ENCODE data around the gene RUFY3.

The RUFY3 gene

DNA sequence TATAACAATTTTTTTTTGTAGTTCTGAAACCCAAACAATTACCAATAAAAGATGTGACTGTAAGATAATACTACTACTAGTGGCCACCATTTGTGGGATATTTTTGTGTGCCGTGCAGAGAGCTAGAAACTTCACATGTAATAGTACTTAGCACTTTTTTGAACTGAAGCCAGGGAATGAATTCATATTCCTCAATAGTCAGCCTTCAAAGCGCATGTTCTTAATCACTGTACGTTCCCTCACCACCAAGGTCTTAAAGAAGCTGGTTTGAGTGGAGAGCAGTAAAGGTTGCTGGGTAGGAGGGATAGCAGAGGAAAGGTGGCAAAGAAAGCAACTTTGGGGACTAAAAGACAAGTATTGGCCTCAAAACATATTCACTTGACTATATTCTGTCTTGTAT lies 9.6 kb upstream of the RUFY3 start:
- H3K27ac ChIP-seq: no peak overlapping the region
- TF ChIP-seq ZFX (IDR thresholded peaks at IDR 0.05): no peak
- TF ChIP-seq, protein P1, sequence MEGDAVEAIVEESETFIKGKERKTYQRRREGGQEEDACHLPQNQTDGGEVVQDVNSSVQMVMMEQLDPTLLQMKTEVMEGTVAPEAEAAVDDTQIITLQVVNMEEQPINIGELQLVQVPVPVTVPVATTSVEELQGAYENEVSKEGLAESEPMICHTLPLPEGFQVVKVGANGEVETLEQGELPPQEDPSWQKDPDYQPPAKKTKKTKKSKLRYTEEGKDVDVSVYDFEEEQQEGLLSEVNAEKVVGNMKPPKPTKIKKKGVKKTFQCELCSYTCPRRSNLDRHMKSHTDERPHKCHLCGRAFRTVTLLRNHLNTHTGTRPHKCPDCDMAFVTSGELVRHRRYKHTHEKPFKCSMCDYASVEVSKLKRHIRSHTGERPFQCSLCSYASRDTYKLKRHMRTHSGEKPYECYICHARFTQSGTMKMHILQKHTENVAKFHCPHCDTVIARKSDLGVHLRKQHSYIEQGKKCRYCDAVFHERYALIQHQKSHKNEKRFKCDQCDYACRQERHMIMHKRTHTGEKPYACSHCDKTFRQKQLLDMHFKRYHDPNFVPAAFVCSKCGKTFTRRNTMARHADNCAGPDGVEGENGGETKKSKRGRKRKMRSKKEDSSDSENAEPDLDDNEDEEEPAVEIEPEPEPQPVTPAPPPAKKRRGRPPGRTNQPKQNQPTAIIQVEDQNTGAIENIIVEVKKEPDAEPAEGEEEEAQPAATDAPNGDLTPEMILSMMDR (conservative IDR thresholded peaks at IDR 0.05): no peak

DNA sequence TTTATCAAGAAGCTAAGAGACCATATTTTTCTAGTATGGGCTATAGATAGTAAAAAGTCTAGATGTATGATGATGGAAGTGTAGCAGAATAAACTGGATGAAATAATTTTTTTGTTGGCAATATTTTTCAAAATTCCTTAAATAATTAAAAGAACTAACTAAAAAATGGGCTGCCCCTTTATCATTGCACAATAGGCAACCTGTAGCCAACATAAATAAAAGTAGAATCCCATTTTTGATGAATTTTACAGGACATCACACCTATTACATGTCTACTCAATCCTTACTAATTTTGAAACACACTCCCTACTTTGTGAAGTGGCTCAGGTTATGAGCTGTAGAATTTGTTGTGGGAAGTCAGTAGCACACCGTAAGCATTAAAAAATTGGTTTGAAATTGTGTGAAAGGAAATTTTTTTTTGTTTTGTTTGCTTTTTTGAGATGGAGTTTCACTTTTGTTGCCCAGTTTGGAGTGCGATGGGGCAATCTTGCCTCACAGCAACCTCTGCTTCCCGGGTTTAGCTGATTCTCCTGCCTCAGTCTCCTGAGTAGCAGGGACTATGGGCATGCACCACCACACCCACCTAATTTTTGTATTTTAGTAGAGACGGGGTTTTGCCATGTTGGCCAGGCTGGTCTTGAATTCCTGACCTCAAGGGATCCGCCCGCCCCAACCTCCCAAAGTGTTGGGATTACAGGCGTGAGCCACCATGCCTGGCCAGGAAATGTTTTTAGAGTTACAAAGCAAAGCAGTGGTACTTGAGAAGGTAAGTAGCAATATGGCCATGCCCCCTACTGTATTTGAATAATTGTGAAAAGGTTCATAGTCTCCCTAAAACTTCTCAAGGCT lies 8.9 kb upstream of the RUFY3 start:
- TF ChIP-seq ZFX (IDR thresholded peaks at IDR 0.05): no peak
- TF ChIP-seq, protein P1 (conservative IDR thresholded peaks at IDR 0.05): no peak
- no peak overlapping the region for H3K27ac ChIP-seq

DNA sequence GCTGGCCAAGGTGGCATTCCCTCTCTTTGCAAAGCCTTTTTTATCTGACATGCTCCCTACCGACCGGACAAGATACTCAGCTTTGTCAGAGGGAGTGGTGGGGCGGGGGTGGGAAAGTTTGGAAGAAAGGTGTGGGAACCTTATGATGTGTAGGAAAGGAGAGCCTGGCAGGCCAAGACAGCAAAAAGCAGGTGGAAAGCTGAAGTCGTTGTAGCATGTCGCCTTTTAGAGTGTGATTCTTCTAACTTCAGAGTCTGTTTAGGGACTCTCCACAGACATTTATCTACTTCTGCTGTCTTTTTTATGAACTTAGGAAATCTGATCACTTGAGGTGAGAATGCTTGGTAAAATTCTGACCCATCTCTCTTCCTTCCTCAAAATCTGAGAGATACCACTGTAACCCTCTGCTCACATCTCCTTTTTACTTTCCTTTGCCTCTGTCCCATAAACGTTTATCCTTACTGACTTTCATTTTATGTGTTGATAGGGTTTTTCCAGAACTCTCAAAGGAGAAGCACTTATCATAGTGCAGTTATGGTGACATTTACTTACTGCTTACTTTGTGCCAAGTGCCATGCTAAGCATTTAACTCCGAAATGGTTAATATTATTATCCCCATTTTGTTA lies 8.2 kb upstream of the RUFY3 start:
- no peak for TF ChIP-seq ZFX (IDR thresholded peaks at IDR 0.05)
- TF ChIP-seq, protein P1 (conservative IDR thresholded peaks at IDR 0.05): no peak
- H3K27ac ChIP-seq: no peak overlapping the region

DNA sequence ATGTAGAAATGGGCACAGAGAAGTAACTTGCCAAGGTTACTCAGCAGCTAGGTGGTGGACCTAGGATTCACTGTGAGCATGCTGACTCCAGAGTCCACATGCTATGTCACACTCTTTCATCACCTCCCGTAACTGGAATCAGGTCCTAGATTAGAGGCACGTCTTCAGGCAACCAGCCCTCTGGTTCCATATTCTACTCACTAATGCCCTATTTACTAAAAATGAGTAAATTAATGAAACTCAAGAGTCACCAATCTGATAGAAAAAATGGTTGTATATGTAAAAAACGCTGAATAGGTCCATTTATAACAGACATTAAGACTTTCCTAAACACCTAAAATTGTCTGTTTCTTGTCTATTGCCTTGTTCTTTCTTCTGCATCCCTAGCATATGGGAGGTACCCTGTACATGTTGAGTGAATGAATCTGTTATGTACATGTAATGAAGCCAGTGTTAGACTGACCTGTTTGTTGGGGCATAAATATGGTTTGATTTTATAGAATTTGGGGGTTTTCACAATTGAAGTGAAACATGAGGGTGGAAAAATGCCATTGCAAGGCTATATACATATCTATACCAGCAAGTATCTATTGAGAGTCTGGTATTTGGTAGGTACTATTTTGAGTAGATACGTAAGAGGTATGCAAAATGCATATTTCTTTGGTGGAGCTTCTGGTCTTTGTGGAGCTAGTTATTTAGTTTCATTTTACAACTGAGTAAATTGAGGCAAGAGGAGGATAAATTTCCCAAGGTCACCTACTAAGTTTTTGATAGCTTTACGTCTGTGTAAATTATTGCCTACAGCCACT lies 7.5 kb upstream of the RUFY3 start:
- H3K27ac ChIP-seq: no peak overlapping the region
- TF ChIP-seq, protein P1 (conservative IDR thresholded peaks at IDR 0.05): no peak
- no peak for TF ChIP-seq ZFX (IDR thresholded peaks at IDR 0.05)

DNA sequence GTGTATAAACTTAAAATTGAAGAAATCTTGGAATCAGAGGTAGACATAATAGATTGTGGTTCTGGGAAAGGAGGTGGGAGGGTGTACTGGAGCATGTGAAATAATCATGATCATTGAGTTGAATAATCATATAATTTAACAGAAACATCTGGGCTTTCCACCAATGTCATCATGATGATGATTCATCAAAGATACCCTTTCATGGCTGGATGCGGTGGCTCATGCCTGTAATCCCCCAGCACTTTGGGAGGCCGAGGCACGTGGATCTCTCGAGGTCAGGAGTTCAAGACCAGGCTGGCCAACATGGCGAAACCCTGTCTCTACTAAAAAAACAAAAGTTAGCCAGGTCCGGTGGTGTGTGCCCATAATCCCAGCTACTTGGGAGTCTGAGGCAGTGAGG lies 6.7 kb upstream of the RUFY3 start:
- H3K27ac ChIP-seq: no peak overlapping the region
- TF ChIP-seq ZFX (IDR thresholded peaks at IDR 0.05): no peak
- TF ChIP-seq, protein P1 (conservative IDR thresholded peaks at IDR 0.05): no peak

DNA sequence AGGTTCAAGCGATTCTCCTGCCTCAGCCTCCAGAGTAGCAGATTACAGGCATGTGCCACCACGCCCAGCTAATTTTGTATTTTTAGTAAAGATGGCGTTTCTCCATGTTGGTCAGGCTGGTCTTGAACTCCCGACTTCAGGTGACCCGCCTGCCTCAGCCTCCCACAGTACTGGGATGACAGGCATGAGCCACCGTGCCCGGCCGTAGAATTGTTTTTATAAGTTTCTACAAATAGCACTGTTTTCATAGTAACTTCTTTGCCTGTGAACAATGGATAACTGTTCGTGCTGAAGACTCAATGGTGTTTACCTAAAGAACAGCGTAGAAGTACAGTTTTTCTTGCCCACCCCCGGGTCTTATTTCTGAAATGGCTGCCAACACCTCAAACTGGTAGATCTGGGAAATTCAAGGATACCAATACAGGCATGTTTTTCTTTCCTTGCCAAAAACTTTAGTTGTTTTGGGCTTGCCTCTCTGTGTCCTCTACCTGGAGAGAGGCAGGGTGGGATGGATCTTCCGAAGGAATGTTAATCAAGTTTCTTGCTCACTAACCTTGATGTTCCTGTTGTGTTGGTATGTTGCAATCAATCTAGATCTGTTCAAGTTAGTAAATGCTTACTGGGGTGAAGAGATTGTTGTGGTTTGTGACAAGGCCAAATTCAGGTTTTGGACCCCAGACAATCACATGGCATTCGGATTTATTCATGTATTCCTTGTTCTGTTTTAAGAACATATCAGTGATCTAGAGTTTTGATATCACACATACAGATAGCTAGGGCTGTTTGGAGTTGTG lies 2.8 kb upstream of the RUFY3 start:
- H3K27ac ChIP-seq: no peak overlapping the region
- TF ChIP-seq ZFX (IDR thresholded peaks at IDR 0.05): no peak
- TF ChIP-seq, protein P1 (conservative IDR thresholded peaks at IDR 0.05): no peak
